Measurements from ENCODE around the gene STK31. TPM values are rescaled to one million over a fixed set of nuclear protein-coding genes. Genes with fewer than 3 reads are reported as not detected.
"Not testable (repeated sequence)": the region's sequence is repeated elsewhere in the genome, so short reads cannot be mapped to it uniquely, and the experiment has no call there.

The STK31 gene
- 0.35 TPM for total RNA-seq
- long read RNA-seq = 0 reads

GRCh38 chr7:23710000-23710399 is at the start of gene STK31:
Gene STK31, plus strand, starts transcription at chr7:23710219. Its CDS starts 67 bp downstream, at chr7:23710286.
- no peak for DNase-seq (ENCODE audit: low spot score)
- intact Hi-C loops (cut with DNase I) = loop anchor here (10.0 kb wide), 1 partner anchor 165 kb away; no protein-coding TSS in a partner anchor

- DNase-seq (ENCODE audit: low spot score) = no peak
- intact Hi-C loops (cut with DNase I) = no loop called here
Measured at GRCh38 chr7:23661385-23661784, 48.6 kb upstream of the STK31 start.

GRCh38 chr7:23662124-23662983 is 47.7 kb upstream of the STK31 start:
- intact Hi-C loops (cut with DNase I) = no loop called here
- DNase-seq (ENCODE audit: low spot score) = no peak

- intact Hi-C loops (cut with DNase I) = no loop called here
Measured at GRCh38 chr7:23662984-23663313, 47.1 kb upstream of the STK31 start.

GRCh38 chr7:23664122-23664521 is 45.9 kb upstream of the STK31 start:
- intact Hi-C loops (cut with DNase I) = no loop called here
- DNase-seq (ENCODE audit: low spot score) = no peak

More at GRCh38 chr7:23662984-23663313, 47.1 kb upstream of the STK31 start:
- DNase-seq (ENCODE audit: low spot score) = no peak

GRCh38 chr7:23672033-23672432 is 38.0 kb upstream of the STK31 start:
- intact Hi-C loops (cut with DNase I) = no loop called here
- DNase-seq (ENCODE audit: low spot score) = no peak

GRCh38 chr7:23679898-23680413 is 30.1 kb upstream of the STK31 start, which contains the start of gene FAM221A:
Gene FAM221A, plus strand, starts transcription at chr7:23680199. Its CDS starts 20 bp downstream, at chr7:23680219.
- DNase-seq (ENCODE audit: low spot score) = peak; percentile 94
- intact Hi-C loops (cut with DNase I) = loop anchor here (1.0 kb wide), 1 partner anchor 83 kb away; the partner anchor contains the start of gene CCDC126

GRCh38 chr7:23680414-23681405 is 29.3 kb upstream of the STK31 start:
- intact Hi-C loops (cut with DNase I) = loop anchor here (1.0 kb wide), 1 partner anchor 83 kb away; the partner anchor contains the start of gene CCDC126
- DNase-seq (ENCODE audit: low spot score) = peak; percentile 78

GRCh38 chr7:23684041-23684440 is 26.0 kb upstream of the STK31 start:
- DNase-seq (ENCODE audit: low spot score); intact Hi-C loops (cut with DNase I): not testable (repeated sequence)

- intact Hi-C loops (cut with DNase I) = no loop called here
- DNase-seq (ENCODE audit: low spot score) = no peak
Measured at GRCh38 chr7:23685731-23686130, 24.3 kb upstream of the STK31 start.

GRCh38 chr7:23687011-23687410 is 23.0 kb upstream of the STK31 start:
- no peak for DNase-seq (ENCODE audit: low spot score)
- intact Hi-C loops (cut with DNase I) = no loop called here

GRCh38 chr7:23689165-23689564 is 20.9 kb upstream of the STK31 start:
- DNase-seq (ENCODE audit: low spot score) = no peak
- intact Hi-C loops (cut with DNase I) = no loop called here

- DNase-seq (ENCODE audit: low spot score) = no peak
- intact Hi-C loops (cut with DNase I) = no loop called here
Measured at GRCh38 chr7:23691320-23691719, 18.7 kb upstream of the STK31 start.

- DNase-seq (ENCODE audit: low spot score) = no peak
- intact Hi-C loops (cut with DNase I) = no loop called here
Measured at GRCh38 chr7:23693224-23693623, 16.8 kb upstream of the STK31 start.

GRCh38 chr7:23696916-23697441 is 13.0 kb upstream of the STK31 start:
- no peak for DNase-seq (ENCODE audit: low spot score)
- intact Hi-C loops (cut with DNase I) = no loop called here

- intact Hi-C loops (cut with DNase I) = no loop called here
- no peak for DNase-seq (ENCODE audit: low spot score)
Measured at GRCh38 chr7:23698822-23699221, 11.2 kb upstream of the STK31 start.

- DNase-seq (ENCODE audit: low spot score) = no peak
- intact Hi-C loops (cut with DNase I) = no loop called here
Measured at GRCh38 chr7:23700046-23700445, 10.0 kb upstream of the STK31 start.

GRCh38 chr7:23709081-23709750 is 803 bp upstream of the STK31 start:
- DNase-seq (ENCODE audit: low spot score) = no peak
- intact Hi-C loops (cut with DNase I) = no loop called here

All from cardiac septum (tissue), 1 donor.